K562 (cell line): ENCODE measurements around the gene IL5. TPM values are rescaled to one million over a fixed set of nuclear protein-coding genes. Genes with fewer than 3 reads are reported as not detected.

Experiments used
- BCOR ChIP-seq: fragments of 450-650 bp; IDR thresholded peaks from 2 replicates; pipeline ENCODE4 v1.6.1; 2016
- CHD1 ChIP-seq: fragments of 200-600 bp; sonication (generic); IDR thresholded peaks from one replicate; pipeline ENCODE4 v1.6.1; 2012; ENCODE audit warnings: mild to moderate bottlenecking, moderate library complexity, low read length, inconsistent platforms
- FOXA1 ChIP-seq: fragments of 450-650 bp; IDR thresholded peaks from 2 replicates; pipeline ENCODE4 v1.6.1; 2016; ENCODE audit warnings: mild to moderate bottlenecking, borderline replicate concordance
- HCFC1 ChIP-seq: IDR thresholded peaks from 2 replicates; pipeline ENCODE4 v1.6.1; 2012; ENCODE audit warnings: low read depth, low read length, improper control_type of control experiment
- HOXB6 ChIP-seq: fragments of 250-450 bp; sonication (Bioruptor Pico); IDR thresholded peaks from 2 replicates; pipeline ENCODE4 v1.5.1; 2022; ENCODE audit warnings: mild to moderate bottlenecking, borderline replicate concordance
- JUNB ChIP-seq: fragments of 450-650 bp; formaldehyde crosslinking; conservative IDR thresholded peaks from 2 replicates; pipeline ENCODE4 v1.4.0; 2020; ENCODE audit warnings: mild to moderate bottlenecking
- MAFG ChIP-seq: fragments of 450-650 bp; conservative IDR thresholded peaks from 2 replicates; pipeline ENCODE4 v1.6.1; 2016; ENCODE audit warnings: missing genetic modification characterization, missing compliant biosample characterization
- MBD2 ChIP-seq: sonication (generic); IDR thresholded peaks from 2 replicates; pipeline ENCODE4 v1.6.1; 2016; ENCODE audit warnings: low read depth, borderline replicate concordance
- MCM5 ChIP-seq: fragments of 450-650 bp; IDR thresholded peaks from 2 replicates; pipeline ENCODE4 v1.6.1; 2016; ENCODE audit warnings: low read depth
- RERE ChIP-seq: sonication (generic); formaldehyde crosslinking; IDR thresholded peaks from 2 replicates; pipeline ENCODE4 v1.8.0; 2023; ENCODE audit warnings: missing genetic modification reagents, mild to moderate bottlenecking, borderline replicate concordance
- ZBTB33 ChIP-seq: sonication (generic); formaldehyde crosslinking; IDR thresholded peaks from 2 replicates; pipeline ENCODE4 v1.8.1; 2023; ENCODE audit warnings: mild to moderate bottlenecking, missing genetic modification reagents
- ZNF124 ChIP-seq: sonication (generic); formaldehyde crosslinking; IDR thresholded peaks from 2 replicates; pipeline ENCODE4 v1.8.1; 2022; ENCODE audit warnings: missing genetic modification reagents
- ZNF551 ChIP-seq: fragments of 250-450 bp; sonication (Bioruptor Pico); IDR thresholded peaks from 2 replicates; pipeline ENCODE4 v1.5.0; 2021; ENCODE audit warnings: mild to moderate bottlenecking, moderate library complexity
- polyA plus RNA-seq, 8 experiments: library from polyadenylated mRNA; depleted of rRNA in 4 of 8; stranded (reverse) in 5 of 8; unstranded in 3 of 8; fragments of >200 nt; fragmentation: Nextera tagmentation in 2 of 8; fragmentation: Illumina TruSeq in 1 of 8; extraction: Ambion mirVana in 2 of 8; extraction: Trizol in 1 of 8; gene quantifications; 2 replicates each; pipeline versions ENCODE4 v1.2.1 to v1.2.3, GENCODE V29; 2011 to 2014; ENCODE audit warnings: inconsistent platforms in 1 of 8, missing spikeins in 1 of 8
- total RNA-seq, 7 experiments: library from RNA; depleted of rRNA in 6 of 7; stranded (reverse); fragments of >200 nt in 6 of 7; fragmentation: Illumina TruSeq in 2 of 7; extraction: Trizol in 2 of 7; gene quantifications; 2 replicates each; pipeline versions ENCODE4 v1.2.1 to v1.2.3, GENCODE V29; 2011 to 2021; ENCODE audit warnings: low replicate concordance in 1 of 7
- TF ChIP-seq, protein P1 (sequence below): fragments of 450-650 bp; IDR thresholded peaks from 2 replicates; pipeline ENCODE4 v1.6.1; 2016; ENCODE audit warnings: low read depth, mild to moderate bottlenecking, moderate library complexity
- TF ChIP-seq, protein P2 (sequence below): fragments of 250-450 bp; sonication (Bioruptor Pico); IDR thresholded peaks from 2 replicates; pipeline ENCODE4 v1.5.0; 2022; ENCODE audit warnings: mild to moderate bottlenecking
- TF ChIP-seq, protein P3 (sequence below), 2 experiments: fragments of 450-650 bp; conservative IDR thresholded peaks; 2 replicates each; pipeline ENCODE4 v1.6.1; 2017; ENCODE audit warnings: mild to moderate bottlenecking in 2 of 2, moderate library complexity in 2 of 2

IL5 gene
- total and polyA plus RNA-seq, 9 of the 15 experiments (the other 6 are each of a cell fraction or from before 2014, with no cell fraction given): 0.44 TPM; not detected in 8

- TF ChIP-seq ZBTB33 (peak; percentile 49; the same call in 1 of the 2 replicates), MBD2 (peak; percentile 74; the same call in 1 of the 2 replicates), FOXA1 (no peak), ZNF124 (CRISPR knock-in tag) (no peak), ZNF551 (CRISPR knock-in tag) (no peak), HCFC1 (peak; percentile 71), BCOR (0 out of 2 replicates have a peak, but pooled peaks have one; percentile 43), JUNB (CRISPR knock-in tag) (no peak), HOXB6 (CRISPR knock-in tag) (no peak), CHD1 (peak; percentile 36), MCM5 (no peak), RERE (CRISPR knock-in tag) (no peak), MAFG (tag) (no peak)
- TF ChIP-seq, protein P1, sequence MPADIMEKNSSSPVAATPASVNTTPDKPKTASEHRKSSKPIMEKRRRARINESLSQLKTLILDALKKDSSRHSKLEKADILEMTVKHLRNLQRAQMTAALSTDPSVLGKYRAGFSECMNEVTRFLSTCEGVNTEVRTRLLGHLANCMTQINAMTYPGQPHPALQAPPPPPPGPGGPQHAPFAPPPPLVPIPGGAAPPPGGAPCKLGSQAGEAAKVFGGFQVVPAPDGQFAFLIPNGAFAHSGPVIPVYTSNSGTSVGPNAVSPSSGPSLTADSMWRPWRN: peak; percentile 83
- TF ChIP-seq, protein P2, sequence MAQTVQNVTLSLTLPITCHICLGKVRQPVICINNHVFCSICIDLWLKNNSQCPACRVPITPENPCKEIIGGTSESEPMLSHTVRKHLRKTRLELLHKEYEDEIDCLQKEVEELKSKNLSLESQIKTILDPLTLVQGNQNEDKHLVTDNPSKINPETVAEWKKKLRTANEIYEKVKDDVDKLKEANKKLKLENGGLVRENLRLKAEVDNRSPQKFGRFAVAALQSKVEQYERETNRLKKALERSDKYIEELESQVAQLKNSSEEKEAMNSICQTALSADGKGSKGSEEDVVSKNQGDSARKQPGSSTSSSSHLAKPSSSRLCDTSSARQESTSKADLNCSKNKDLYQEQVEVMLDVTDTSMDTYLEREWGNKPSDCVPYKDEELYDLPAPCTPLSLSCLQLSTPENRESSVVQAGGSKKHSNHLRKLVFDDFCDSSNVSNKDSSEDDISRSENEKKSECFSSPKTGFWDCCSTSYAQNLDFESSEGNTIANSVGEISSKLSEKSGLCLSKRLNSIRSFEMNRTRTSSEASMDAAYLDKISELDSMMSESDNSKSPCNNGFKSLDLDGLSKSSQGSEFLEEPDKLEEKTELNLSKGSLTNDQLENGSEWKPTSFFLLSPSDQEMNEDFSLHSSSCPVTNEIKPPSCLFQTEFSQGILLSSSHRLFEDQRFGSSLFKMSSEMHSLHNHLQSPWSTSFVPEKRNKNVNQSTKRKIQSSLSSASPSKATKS: no peak
- TF ChIP-seq, protein P3, sequence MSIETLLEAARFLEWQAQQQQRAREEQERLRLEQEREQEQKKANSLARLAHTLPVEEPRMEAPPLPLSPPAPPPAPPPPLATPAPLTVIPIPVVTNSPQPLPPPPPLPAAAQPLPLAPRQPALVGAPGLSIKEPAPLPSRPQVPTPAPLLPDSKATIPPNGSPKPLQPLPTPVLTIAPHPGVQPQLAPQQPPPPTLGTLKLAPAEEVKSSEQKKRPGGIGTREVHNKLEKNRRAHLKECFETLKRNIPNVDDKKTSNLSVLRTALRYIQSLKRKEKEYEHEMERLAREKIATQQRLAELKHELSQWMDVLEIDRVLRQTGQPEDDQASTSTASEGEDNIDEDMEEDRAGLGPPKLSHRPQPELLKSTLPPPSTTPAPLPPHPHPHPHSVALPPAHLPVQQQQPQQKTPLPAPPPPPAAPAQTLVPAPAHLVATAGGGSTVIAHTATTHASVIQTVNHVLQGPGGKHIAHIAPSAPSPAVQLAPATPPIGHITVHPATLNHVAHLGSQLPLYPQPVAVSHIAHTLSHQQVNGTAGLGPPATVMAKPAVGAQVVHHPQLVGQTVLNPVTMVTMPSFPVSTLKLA (conservative IDR thresholded peaks at IDR 0.05): peak; percentile 97 to 98
Observed at GRCh38 chr5:132556763-132557477, 13.6 kb upstream of the IL5 start, which contains the start of gene RAD50 (continued).
